Mesenchymal stem cell (in vitro differentiated cells and primary cell): Measurements from ENCODE around the gene THAP8.

Experiments used
- DNase-seq: peaks from one replicate; pipeline ENCODE4 v3.0.0-alpha.2; 2013
- H2AFZ ChIP-seq: one replicate; pipeline ENCODE4 v1.6.1; 2013; ENCODE audit warnings: low read depth, mild to moderate bottlenecking, control low read depth, inconsistent platforms, low read length, moderate library complexity
- H2AK5ac ChIP-seq: 2 replicates; pipeline ENCODE4 v1.6.1; 2013; ENCODE audit warnings: low read length, moderate library complexity, mild to moderate bottlenecking, inconsistent platforms; ENCODE audit not compliant: severe bottlenecking
- H2BK120ac ChIP-seq: one replicate; pipeline ENCODE4 v1.6.1; 2013; ENCODE audit warnings: low read depth, mild to moderate bottlenecking, inconsistent platforms, low read length, moderate library complexity
- H2BK12ac ChIP-seq, 2 experiments: one replicate each; pipeline ENCODE4 v1.6.1; 2013; ENCODE audit warnings: inconsistent platforms in 2 of 2, low read length in 2 of 2, mild to moderate bottlenecking in 2 of 2, moderate library complexity in 2 of 2, control low read depth in 1 of 2
- H2BK15ac ChIP-seq: one replicate; pipeline ENCODE4 v1.6.1; 2013; ENCODE audit warnings: mild to moderate bottlenecking, low read depth, inconsistent platforms; ENCODE audit not compliant: poor library complexity, severe bottlenecking
- H2BK5ac ChIP-seq: 2 replicates; pipeline ENCODE4 v1.6.1; 2013; ENCODE audit warnings: low read depth, mild to moderate bottlenecking, low read length, control low read depth, inconsistent platforms; ENCODE audit not compliant: poor library complexity, severe bottlenecking
- H3K14ac ChIP-seq, 2 experiments: one replicate each; pipeline ENCODE4 v1.6.1; 2013; ENCODE audit warnings: inconsistent platforms in 2 of 2, low read length in 2 of 2, control low read depth in 1 of 2, mild to moderate bottlenecking in 1 of 2, moderate library complexity in 1 of 2
- H3K18ac ChIP-seq, 2 experiments: one replicate each; pipeline ENCODE4 v1.6.1; 2013; ENCODE audit warnings: inconsistent platforms in 2 of 2, low read length in 2 of 2, control low read depth in 1 of 2, low read depth in 1 of 2, mild to moderate bottlenecking in 1 of 2
- H3K23ac ChIP-seq, 2 experiments: one replicate each; pipeline ENCODE4 v1.6.1; 2013; ENCODE audit warnings: inconsistent platforms in 2 of 2, low read length in 2 of 2, mild to moderate bottlenecking in 2 of 2, moderate library complexity in 2 of 2, control low read depth in 1 of 2
- H3K27ac ChIP-seq: 2 replicates; pipeline ENCODE4 v1.5.1; 2013; ENCODE audit warnings: mild to moderate bottlenecking, moderate library complexity, low read length, control low read depth, inconsistent platforms; ENCODE audit not compliant: poor library complexity, severe bottlenecking
- H3K27me3 ChIP-seq, 2 experiments: 2 replicates each; pipeline versions ENCODE4 v1.6.1 to v1.7.0; 2013; ENCODE audit warnings: low read length in 2 of 2, mild to moderate bottlenecking in 2 of 2, moderate library complexity in 2 of 2, control low read depth in 1 of 2, inconsistent platforms in 1 of 2; ENCODE audit not compliant: control insufficient read depth in 1 of 2, insufficient read depth in 1 of 2
- H3K36me3 ChIP-seq, 2 experiments: 2 replicates each; pipeline versions ENCODE4 v1.6.1 to v1.7.0; 2013; ENCODE audit warnings: low read length in 2 of 2, control low read depth in 1 of 2, inconsistent platforms in 1 of 2, low read depth in 1 of 2, mild to moderate bottlenecking in 1 of 2; ENCODE audit not compliant: insufficient read depth in 2 of 2, control insufficient read depth in 1 of 2
- H3K4ac ChIP-seq, 2 experiments: one replicate each; pipeline ENCODE4 v1.6.1; 2013; ENCODE audit warnings: inconsistent platforms in 2 of 2, low read length in 2 of 2, mild to moderate bottlenecking in 2 of 2, moderate library complexity in 2 of 2, control low read depth in 1 of 2, low read depth in 1 of 2
- H3K4me1 ChIP-seq: 2 replicates; pipeline ENCODE4 v1.6.1; 2013; ENCODE audit warnings: low read depth, low read length, control low read depth; ENCODE audit not compliant: control insufficient read depth, insufficient read depth
- H3K4me2 ChIP-seq: 2 replicates; pipeline ENCODE4 v1.6.1; 2013; ENCODE audit warnings: low read length, mild to moderate bottlenecking, inconsistent platforms; ENCODE audit not compliant: poor library complexity, severe bottlenecking
- H3K4me3 ChIP-seq, 2 experiments: 2 replicates each; pipeline versions ENCODE4 v1.5.1 to v1.7.0; 2013; ENCODE audit warnings: low read length in 2 of 2, mild to moderate bottlenecking in 2 of 2, control low read depth in 1 of 2, low read depth in 1 of 2; ENCODE audit not compliant: insufficient read depth in 1 of 2
- H3K79me1 ChIP-seq: replicated peaks from 2 replicates; pipeline ENCODE4 v1.6.1; 2013; ENCODE audit warnings: mild to moderate bottlenecking, control low read depth, low read length, inconsistent platforms; ENCODE audit not compliant: poor library complexity, severe bottlenecking
- H3K9ac ChIP-seq: 2 replicates; pipeline ENCODE4 v1.7.0; 2013; ENCODE audit warnings: mild to moderate bottlenecking, low read length, moderate library complexity
- H3K9me3 ChIP-seq: 2 replicates; pipeline ENCODE4 v1.7.0; 2013; ENCODE audit warnings: mild to moderate bottlenecking, low read length; ENCODE audit not compliant: control insufficient read depth
- H4K8ac ChIP-seq: one replicate; pipeline ENCODE4 v1.6.1; 2013; ENCODE audit warnings: inconsistent platforms, mild to moderate bottlenecking, low read length, moderate library complexity
- H4K91ac ChIP-seq: one replicate; pipeline ENCODE4 v1.6.1; 2013; ENCODE audit warnings: mild to moderate bottlenecking, low read length, inconsistent platforms
- WGBS: methylation state at CpG from one replicate; pipeline ENCODE4 v1.1.7; 2013; ENCODE audit warnings: mixed read lengths; 5-methylcytosine and 5-hydroxymethylcytosine counted together

THAP8 gene

DNA sequence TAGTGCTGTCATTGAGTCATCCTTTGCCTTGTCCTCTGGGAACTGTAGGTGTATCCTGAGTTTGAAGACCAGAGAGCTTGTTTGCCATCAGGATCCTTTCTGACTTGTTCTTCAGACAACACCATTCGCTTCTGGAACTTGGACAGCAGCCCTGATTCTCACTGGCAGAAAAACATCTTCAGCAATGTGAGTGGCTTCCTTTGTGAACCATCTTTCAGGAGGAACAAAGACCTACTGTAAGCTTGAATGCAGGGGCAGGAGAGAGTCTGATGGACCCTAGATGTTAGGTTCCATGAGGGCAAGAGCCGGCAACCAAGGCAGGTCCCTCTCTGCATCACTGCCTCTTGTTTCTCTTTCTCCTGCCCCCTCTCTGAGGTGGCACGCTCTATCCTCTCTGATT is 27.3 kb upstream of the THAP8 start:
- H3K4me1 ChIP-seq: peaks cover 2% of the 10 kb centered on the region
- no peak overlapping the region for H2BK12ac ChIP-seq
- H4K91ac ChIP-seq: no peak overlapping the region
- peaks cover 3% of the 10 kb centered on the region for H3K79me1 ChIP-seq
- no peak overlapping the region for H2BK120ac ChIP-seq
- no peaks in the 10 kb centered on the region for H3K27me3 ChIP-seq
- H2BK15ac ChIP-seq: no peak overlapping the region
- no peak overlapping the region for H4K8ac ChIP-seq
- no peak overlapping the region for H3K9ac ChIP-seq
- DNase-seq: no peak
- no peak overlapping the region for H3K4me3 ChIP-seq
- H3K18ac ChIP-seq: no peak overlapping the region
- no peak overlapping the region for H3K4me2 ChIP-seq
- H3K14ac ChIP-seq: no peak overlapping the region
- 96% methylated on average over 3 of the region's 3 CpGs for WGBS
- H3K4ac ChIP-seq: no peak overlapping the region
- no peak overlapping the region for H3K27ac ChIP-seq
- H3K36me3 ChIP-seq: peaks cover 0 to 28% of the 10 kb centered on the region in 2 experiments
- no peak overlapping the region for H2AK5ac ChIP-seq
- H3K23ac ChIP-seq: no peak overlapping the region
- no peak overlapping the region for H2AFZ ChIP-seq
- H3K9me3 ChIP-seq: no peaks in the 10 kb centered on the region
- no peak overlapping the region for H2BK5ac ChIP-seq

GRCh38 chr19:36079389-36079945 is 25.4 kb upstream of the THAP8 start:
- no peak overlapping the region for H3K9ac ChIP-seq
- no peak overlapping the region for H3K14ac ChIP-seq
- H3K4me1 ChIP-seq: peaks cover 2% of the 10 kb centered on the region
- no peak overlapping the region for H3K4me2 ChIP-seq
- H3K23ac ChIP-seq: no peak overlapping the region
- no peaks in the 10 kb centered on the region for H3K9me3 ChIP-seq
- no peaks in the 10 kb centered on the region for H3K27me3 ChIP-seq
- no peak overlapping the region for H3K4me3 ChIP-seq
- H3K18ac ChIP-seq: no peak overlapping the region
- H3K79me1 ChIP-seq: peaks cover 2% of the 10 kb centered on the region
- 97% methylated on average over 3 of the region's 3 CpGs for WGBS
- no peak for DNase-seq
- H2BK12ac ChIP-seq: no peak overlapping the region
- H2AFZ ChIP-seq: no peak overlapping the region
- no peak overlapping the region for H3K4ac ChIP-seq
- H2BK15ac ChIP-seq: no peak overlapping the region
- H2BK120ac ChIP-seq: no peak overlapping the region
- H4K91ac ChIP-seq: no peak overlapping the region
- H3K27ac ChIP-seq: no peak overlapping the region
- H2AK5ac ChIP-seq: no peak overlapping the region
- H4K8ac ChIP-seq: no peak overlapping the region
- peaks cover 0 to 28% of the 10 kb centered on the region in 2 experiments for H3K36me3 ChIP-seq
- no peak overlapping the region for H2BK5ac ChIP-seq

DNA sequence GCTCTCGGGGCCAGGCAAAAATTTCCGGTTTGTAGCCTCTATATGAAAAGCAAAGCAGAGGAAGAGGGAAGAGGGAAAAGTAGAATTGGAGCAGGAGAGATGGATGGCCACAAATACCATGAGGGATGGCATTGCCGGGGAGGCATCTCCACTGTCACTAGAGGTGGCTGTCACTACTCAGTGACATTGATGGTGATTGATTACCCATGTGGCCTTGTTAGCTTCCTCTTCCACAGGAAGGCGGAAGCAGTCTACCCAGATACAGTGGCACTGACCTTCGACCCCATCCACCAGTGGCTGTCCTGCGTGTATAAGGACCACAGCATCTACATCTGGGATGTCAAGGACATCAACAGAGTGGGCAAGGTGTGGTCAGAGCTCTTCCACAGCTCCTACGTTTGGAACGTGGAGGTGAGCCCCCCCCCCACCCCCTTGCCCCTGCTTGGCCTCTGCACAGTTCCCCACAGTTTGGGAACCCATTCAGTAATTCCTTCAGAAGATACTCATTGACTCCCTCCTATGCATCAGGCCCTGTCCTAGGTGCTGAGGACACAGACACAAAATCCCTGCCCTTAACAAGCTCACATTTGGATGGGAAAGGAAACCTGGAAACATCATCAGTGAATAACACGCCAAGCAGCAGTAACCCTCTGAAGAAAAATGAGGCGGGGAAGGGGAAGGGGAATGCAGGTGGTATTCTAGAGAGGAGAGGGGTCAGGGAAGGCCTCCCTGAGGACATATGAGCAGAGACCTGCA is 19.2 kb upstream of the THAP8 start:
- Histone ChIP-seq H3K14ac (no peak overlapping the region), H4K91ac (no peak overlapping the region), H3K23ac (no peak overlapping the region), H3K18ac (no peak overlapping the region), H3K9me3 (no peaks in the 10 kb centered on the region), H4K8ac (no peak overlapping the region), H3K4me1 (peaks cover 3% of the 10 kb centered on the region), H3K4me3 (no peak overlapping the region), H3K4ac (no peak overlapping the region), H2BK12ac (no peak overlapping the region), H2AK5ac (no peak overlapping the region), H2BK120ac (no peak overlapping the region), H3K36me3 (peaks cover 0 to 14% of the 10 kb centered on the region in 2 experiments), H3K27ac (no peak overlapping the region), H2BK5ac (no peak overlapping the region), H2BK15ac (no peak overlapping the region), H3K27me3 (no peaks in the 10 kb centered on the region), H3K9ac (no peak overlapping the region), H2AFZ (no peak overlapping the region), H3K79me1 (peaks cover 5% of the 10 kb centered on the region), H3K4me2 (no peak overlapping the region)
- 84% methylated on average over 10 of the region's 10 CpGs for WGBS
- DNase-seq: no peak

DNA sequence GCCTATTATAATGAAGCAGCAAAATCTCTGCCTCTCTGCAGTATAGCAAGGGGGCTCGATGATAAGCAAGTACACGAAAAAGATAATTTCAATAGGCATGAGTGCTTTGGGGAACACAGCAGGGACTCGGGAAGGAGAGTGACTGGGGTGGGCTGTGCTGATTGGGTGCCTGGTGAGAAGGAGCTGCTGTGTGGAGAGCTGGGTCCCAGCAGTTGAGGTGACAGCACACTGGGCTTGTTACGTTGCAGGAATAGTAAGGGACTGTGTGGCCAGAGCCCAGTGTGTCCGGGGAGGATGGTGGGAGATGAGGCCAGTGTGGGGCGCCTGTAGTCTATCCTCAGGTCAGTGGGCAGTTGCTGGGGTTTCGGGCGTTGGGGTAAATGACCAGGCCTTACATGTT is 18.0 kb upstream of the THAP8 start:
- no peak overlapping the region for H2AK5ac ChIP-seq
- 92% methylated on average over 8 of the region's 8 CpGs for WGBS
- no peak overlapping the region for H3K4ac ChIP-seq
- H3K27ac ChIP-seq: no peak overlapping the region
- no peak overlapping the region for H3K9ac ChIP-seq
- no peak overlapping the region for H3K23ac ChIP-seq
- H3K36me3 ChIP-seq: peaks cover 3 to 22% of the 10 kb centered on the region in 2 experiments
- no peak overlapping the region for H2BK15ac ChIP-seq
- H3K14ac ChIP-seq: no peak overlapping the region
- H3K4me3 ChIP-seq: no peak overlapping the region
- H3K27me3 ChIP-seq: no peaks in the 10 kb centered on the region
- no peak overlapping the region for H4K91ac ChIP-seq
- H2BK5ac ChIP-seq: no peak overlapping the region
- no peaks in the 10 kb centered on the region for H3K9me3 ChIP-seq
- H2BK12ac ChIP-seq: no peak overlapping the region
- H2BK120ac ChIP-seq: no peak overlapping the region
- H4K8ac ChIP-seq: no peak overlapping the region
- H3K79me1 ChIP-seq: peaks cover 5% of the 10 kb centered on the region
- no peak overlapping the region for H3K18ac ChIP-seq
- no peak for DNase-seq
- no peak overlapping the region for H3K4me2 ChIP-seq
- peaks cover 3% of the 10 kb centered on the region for H3K4me1 ChIP-seq
- no peak overlapping the region for H2AFZ ChIP-seq
